ENCODE results near the gene MEIS1.

The MEIS1 gene

DNA sequence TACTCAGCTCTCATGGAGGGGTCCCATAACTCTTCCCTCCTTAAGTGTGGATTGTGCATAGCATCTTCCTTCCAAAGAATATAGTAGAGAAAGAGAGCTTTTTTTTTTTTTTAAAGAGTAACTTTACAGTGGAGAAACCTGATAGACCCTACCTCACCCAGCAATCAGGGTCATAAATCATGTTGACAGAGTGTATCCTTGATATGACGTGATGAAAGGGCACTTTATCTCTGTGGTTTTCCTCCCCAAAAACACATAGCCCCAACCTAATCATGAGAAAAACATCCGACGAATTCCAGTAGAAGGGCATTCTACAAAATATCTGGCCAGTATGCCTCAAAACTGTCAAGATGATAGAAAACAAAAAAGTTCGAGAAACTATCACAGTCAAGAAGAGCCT is 29.5 kb upstream of the MEIS1 start:
- in situ Hi-C loops (cut with HindIII; ENCODE audit: low sequenced_read_pairs) = no loop called here
- H3K4me3 ChIP-seq (ENCODE audit: low read depth, low read length) = no peak overlapping the region
- DNase-seq (ENCODE audit: low read depth) = no peak
- TF ChIP-seq, protein P1, sequence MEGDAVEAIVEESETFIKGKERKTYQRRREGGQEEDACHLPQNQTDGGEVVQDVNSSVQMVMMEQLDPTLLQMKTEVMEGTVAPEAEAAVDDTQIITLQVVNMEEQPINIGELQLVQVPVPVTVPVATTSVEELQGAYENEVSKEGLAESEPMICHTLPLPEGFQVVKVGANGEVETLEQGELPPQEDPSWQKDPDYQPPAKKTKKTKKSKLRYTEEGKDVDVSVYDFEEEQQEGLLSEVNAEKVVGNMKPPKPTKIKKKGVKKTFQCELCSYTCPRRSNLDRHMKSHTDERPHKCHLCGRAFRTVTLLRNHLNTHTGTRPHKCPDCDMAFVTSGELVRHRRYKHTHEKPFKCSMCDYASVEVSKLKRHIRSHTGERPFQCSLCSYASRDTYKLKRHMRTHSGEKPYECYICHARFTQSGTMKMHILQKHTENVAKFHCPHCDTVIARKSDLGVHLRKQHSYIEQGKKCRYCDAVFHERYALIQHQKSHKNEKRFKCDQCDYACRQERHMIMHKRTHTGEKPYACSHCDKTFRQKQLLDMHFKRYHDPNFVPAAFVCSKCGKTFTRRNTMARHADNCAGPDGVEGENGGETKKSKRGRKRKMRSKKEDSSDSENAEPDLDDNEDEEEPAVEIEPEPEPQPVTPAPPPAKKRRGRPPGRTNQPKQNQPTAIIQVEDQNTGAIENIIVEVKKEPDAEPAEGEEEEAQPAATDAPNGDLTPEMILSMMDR (IDR thresholded peaks at IDR 0.05; ENCODE audit: low read depth, low read length, missing control alignments) = no peak

GRCh38 chr2:66408905-66409304 is 26.0 kb upstream of the MEIS1 start:
- TF ChIP-seq, protein P1 (IDR thresholded peaks at IDR 0.05; ENCODE audit: low read depth, low read length, missing control alignments) = no peak
- in situ Hi-C loops (cut with HindIII; ENCODE audit: low sequenced_read_pairs) = no loop called here
- no peak overlapping the region for H3K4me3 ChIP-seq (ENCODE audit: low read depth, low read length)
- no peak for DNase-seq (ENCODE audit: low read depth)

GRCh38 chr2:66412874-66413273 is 22.1 kb upstream of the MEIS1 start:
- DNase-seq (ENCODE audit: low read depth) = no peak
- in situ Hi-C loops (cut with HindIII; ENCODE audit: low sequenced_read_pairs) = loop anchor here (10.0 kb wide), 1 partner anchor 1122 kb away; no protein-coding TSS in a partner anchor
- H3K4me3 ChIP-seq (ENCODE audit: low read depth, low read length) = no peak overlapping the region
- TF ChIP-seq, protein P1 (IDR thresholded peaks at IDR 0.05; ENCODE audit: low read depth, low read length, missing control alignments) = no peak

GRCh38 chr2:66414896-66415295 is 20.0 kb upstream of the MEIS1 start:
- in situ Hi-C loops (cut with HindIII; ENCODE audit: low sequenced_read_pairs) = loop anchor here (10.0 kb wide), 1 partner anchor 1120 kb away; no protein-coding TSS in a partner anchor
- TF ChIP-seq, protein P1 (IDR thresholded peaks at IDR 0.05; ENCODE audit: low read depth, low read length, missing control alignments) = no peak
- no peak overlapping the region for H3K4me3 ChIP-seq (ENCODE audit: low read depth, low read length)
- DNase-seq (ENCODE audit: low read depth) = no peak

DNA sequence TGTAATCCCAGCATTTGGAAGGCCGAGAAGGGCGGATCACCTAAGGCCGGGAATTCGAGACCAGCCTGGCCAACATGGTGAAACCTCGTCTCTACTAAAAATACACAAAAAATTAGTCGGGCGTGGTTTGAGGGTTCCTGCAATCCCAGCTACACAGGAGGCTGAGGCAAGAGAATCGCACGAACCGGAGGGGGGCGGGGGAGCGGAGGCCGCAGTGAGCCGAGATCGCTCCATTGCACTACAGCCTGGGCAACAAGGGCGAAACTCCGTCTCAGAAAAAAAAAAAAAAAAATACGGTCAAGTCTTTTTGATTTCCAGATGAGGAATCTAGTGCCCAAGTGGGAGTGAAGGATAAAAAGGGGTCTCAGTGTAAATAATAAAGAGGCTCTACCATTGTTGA is 16.5 kb upstream of the MEIS1 start:
- TF ChIP-seq, protein P1 (IDR thresholded peaks at IDR 0.05; ENCODE audit: low read depth, low read length, missing control alignments) = no peak
- in situ Hi-C loops (cut with HindIII; ENCODE audit: low sequenced_read_pairs) = loop anchor here (10.0 kb wide), 1 partner anchor 1116 kb away; no protein-coding TSS in a partner anchor
- no peak for DNase-seq (ENCODE audit: low read depth)
- H3K4me3 ChIP-seq (ENCODE audit: low read depth, low read length) = no peak overlapping the region

- in situ Hi-C loops (cut with HindIII; ENCODE audit: low sequenced_read_pairs) = no loop called here
- H3K4me3 ChIP-seq (ENCODE audit: low read depth, low read length) = no peak overlapping the region
- no peak for DNase-seq (ENCODE audit: low read depth)
- TF ChIP-seq, protein P1 (IDR thresholded peaks at IDR 0.05; ENCODE audit: low read depth, low read length, missing control alignments) = no peak
Measured at GRCh38 chr2:66421612-66422011, 13.3 kb upstream of the MEIS1 start.
